ENCODE results near the gene EIF3K.

- TF ChIP-seq ZFP41 (tag by site-specific recombination; IDR thresholded peaks at IDR 0.05; ENCODE audit: borderline replicate concordance) (no peak), ZNF560 (tag by site-specific recombination; IDR thresholded peaks at IDR 0.05; ENCODE audit: borderline replicate concordance) (no peak), ZBTB21 (tag by site-specific recombination; IDR thresholded peaks at IDR 0.05) (no peak), GFI1B (tag by site-specific recombination; IDR thresholded peaks at IDR 0.05) (no peak), ZNF768 (tag by site-specific recombination; IDR thresholded peaks at IDR 0.05) (no peak), ZNF24 (tag by site-specific recombination; IDR thresholded peaks at IDR 0.05) (no peak), YY1 (tag by site-specific recombination; IDR thresholded peaks at IDR 0.05) (no peak), ZNF138 (tag by site-specific recombination; IDR thresholded peaks at IDR 0.05; ENCODE audit: borderline replicate concordance) (no peak), ZNF664 (tag by site-specific recombination; IDR thresholded peaks at IDR 0.05) (no peak), ZFP37 (tag by site-specific recombination; IDR thresholded peaks at IDR 0.05) (no peak), ZNF394 (tag by site-specific recombination; IDR thresholded peaks at IDR 0.05; ENCODE audit: borderline replicate concordance) (no peak), RBAK (tag by site-specific recombination; IDR thresholded peaks at IDR 0.05) (no peak)
- TF ChIP-seq, protein P1, sequence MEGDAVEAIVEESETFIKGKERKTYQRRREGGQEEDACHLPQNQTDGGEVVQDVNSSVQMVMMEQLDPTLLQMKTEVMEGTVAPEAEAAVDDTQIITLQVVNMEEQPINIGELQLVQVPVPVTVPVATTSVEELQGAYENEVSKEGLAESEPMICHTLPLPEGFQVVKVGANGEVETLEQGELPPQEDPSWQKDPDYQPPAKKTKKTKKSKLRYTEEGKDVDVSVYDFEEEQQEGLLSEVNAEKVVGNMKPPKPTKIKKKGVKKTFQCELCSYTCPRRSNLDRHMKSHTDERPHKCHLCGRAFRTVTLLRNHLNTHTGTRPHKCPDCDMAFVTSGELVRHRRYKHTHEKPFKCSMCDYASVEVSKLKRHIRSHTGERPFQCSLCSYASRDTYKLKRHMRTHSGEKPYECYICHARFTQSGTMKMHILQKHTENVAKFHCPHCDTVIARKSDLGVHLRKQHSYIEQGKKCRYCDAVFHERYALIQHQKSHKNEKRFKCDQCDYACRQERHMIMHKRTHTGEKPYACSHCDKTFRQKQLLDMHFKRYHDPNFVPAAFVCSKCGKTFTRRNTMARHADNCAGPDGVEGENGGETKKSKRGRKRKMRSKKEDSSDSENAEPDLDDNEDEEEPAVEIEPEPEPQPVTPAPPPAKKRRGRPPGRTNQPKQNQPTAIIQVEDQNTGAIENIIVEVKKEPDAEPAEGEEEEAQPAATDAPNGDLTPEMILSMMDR (tag by site-specific recombination; IDR thresholded peaks at IDR 0.05), result no peak
- TF ChIP-seq, protein P2, sequence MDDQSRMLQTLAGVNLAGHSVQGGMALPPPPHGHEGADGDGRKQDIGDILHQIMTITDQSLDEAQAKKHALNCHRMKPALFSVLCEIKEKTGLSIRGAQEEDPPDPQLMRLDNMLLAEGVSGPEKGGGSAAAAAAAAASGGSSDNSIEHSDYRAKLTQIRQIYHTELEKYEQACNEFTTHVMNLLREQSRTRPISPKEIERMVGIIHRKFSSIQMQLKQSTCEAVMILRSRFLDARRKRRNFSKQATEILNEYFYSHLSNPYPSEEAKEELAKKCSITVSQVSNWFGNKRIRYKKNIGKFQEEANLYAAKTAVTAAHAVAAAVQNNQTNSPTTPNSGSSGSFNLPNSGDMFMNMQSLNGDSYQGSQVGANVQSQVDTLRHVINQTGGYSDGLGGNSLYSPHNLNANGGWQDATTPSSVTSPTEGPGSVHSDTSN (CRISPR knock-in tag; IDR thresholded peaks at IDR 0.05), result no peak
Measured at GRCh38 chr19:38644719-38645118, 25.7 kb downstream of the EIF3K start.

Data from HEK293 (cell line).